ENCODE data around the gene KRTAP12-4. TPM values are rescaled to one million over a fixed set of nuclear protein-coding genes. Genes with fewer than 3 reads are reported as not detected.

The KRTAP12-4 gene
- total RNA-seq, 1 donor from 2014 or later = not detected

DNA sequence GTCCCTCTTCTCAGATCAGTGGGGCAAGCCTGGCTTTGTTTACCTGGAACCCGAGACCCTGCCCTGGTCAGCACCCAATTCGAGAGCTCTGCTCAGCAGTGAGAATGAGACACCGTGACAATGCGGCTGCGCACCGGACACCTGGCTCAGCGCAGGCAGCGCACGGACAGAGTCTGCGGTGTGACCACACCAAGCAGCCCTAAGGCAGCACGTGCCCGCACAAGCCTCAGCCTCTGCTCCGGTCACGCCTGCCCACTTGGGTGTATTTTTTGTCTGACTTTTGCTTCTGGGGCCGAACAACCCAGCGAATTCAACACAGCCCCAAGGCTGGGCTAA, 37.9 kb downstream of the KRTAP12-4 start:
- Histone ChIP-seq H3K27me3 (ENCODE audit: insufficient read depth, low read length) (no peaks in the 10 kb centered on the region), H3K4me3 (ENCODE audit: insufficient read depth, low read depth, low read length) (no peak overlapping the region), H3K27ac (ENCODE audit: low read depth, low read length) (no peak overlapping the region), H3K9me3 (ENCODE audit: insufficient read depth, low read depth, low read length) (peaks cover 9% of the 10 kb centered on the region), H3K9ac (ENCODE audit: low read length) (no peak overlapping the region), H2AFZ (ENCODE audit: low read depth, low read length) (no peak overlapping the region), H3K4me1 (ENCODE audit: insufficient read depth, low read length) (no peaks in the 10 kb centered on the region), H4K20me1 (ENCODE audit: insufficient read depth, low read length) (no peaks in the 10 kb centered on the region), H3K4me2 (ENCODE audit: low read length) (no peak overlapping the region), H3K36me3 (ENCODE audit: insufficient read depth, low read length) (no peaks in the 10 kb centered on the region), H3K79me2 (ENCODE audit: insufficient read depth, low read length) (no peaks in the 10 kb centered on the region)
- H3K9me3 Mint-ChIP-seq (ENCODE audit: unreplicated experiment) = peaks cover 27% of the 10 kb centered on the region
- no peaks in the 10 kb centered on the region for H3K4me1 Mint-ChIP-seq (ENCODE audit: low read depth, unreplicated experiment)
- H3K4me3 Mint-ChIP-seq (ENCODE audit: unreplicated experiment) = no peak overlapping the region
- no peak for DNase-seq (ENCODE audit: low read depth)
- H3K27me3 Mint-ChIP-seq (ENCODE audit: low read depth, unreplicated experiment) = peaks cover 19% of the 10 kb centered on the region
- FAIRE-seq = no peak
- no peak overlapping the region for H3K27ac Mint-ChIP-seq (ENCODE audit: unreplicated experiment)
- no peaks in the 10 kb centered on the region for H3K36me3 Mint-ChIP-seq (ENCODE audit: low read depth, unreplicated experiment)
- TF ChIP-seq, protein P1, sequence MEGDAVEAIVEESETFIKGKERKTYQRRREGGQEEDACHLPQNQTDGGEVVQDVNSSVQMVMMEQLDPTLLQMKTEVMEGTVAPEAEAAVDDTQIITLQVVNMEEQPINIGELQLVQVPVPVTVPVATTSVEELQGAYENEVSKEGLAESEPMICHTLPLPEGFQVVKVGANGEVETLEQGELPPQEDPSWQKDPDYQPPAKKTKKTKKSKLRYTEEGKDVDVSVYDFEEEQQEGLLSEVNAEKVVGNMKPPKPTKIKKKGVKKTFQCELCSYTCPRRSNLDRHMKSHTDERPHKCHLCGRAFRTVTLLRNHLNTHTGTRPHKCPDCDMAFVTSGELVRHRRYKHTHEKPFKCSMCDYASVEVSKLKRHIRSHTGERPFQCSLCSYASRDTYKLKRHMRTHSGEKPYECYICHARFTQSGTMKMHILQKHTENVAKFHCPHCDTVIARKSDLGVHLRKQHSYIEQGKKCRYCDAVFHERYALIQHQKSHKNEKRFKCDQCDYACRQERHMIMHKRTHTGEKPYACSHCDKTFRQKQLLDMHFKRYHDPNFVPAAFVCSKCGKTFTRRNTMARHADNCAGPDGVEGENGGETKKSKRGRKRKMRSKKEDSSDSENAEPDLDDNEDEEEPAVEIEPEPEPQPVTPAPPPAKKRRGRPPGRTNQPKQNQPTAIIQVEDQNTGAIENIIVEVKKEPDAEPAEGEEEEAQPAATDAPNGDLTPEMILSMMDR (IDR thresholded peaks at IDR 0.05; ENCODE audit: insufficient read depth, low read depth, low read length) = no peak
- no peak for TF ChIP-seq EZH2 (IDR thresholded peaks at IDR 0.05; ENCODE audit: insufficient read depth, low read length)

DNA sequence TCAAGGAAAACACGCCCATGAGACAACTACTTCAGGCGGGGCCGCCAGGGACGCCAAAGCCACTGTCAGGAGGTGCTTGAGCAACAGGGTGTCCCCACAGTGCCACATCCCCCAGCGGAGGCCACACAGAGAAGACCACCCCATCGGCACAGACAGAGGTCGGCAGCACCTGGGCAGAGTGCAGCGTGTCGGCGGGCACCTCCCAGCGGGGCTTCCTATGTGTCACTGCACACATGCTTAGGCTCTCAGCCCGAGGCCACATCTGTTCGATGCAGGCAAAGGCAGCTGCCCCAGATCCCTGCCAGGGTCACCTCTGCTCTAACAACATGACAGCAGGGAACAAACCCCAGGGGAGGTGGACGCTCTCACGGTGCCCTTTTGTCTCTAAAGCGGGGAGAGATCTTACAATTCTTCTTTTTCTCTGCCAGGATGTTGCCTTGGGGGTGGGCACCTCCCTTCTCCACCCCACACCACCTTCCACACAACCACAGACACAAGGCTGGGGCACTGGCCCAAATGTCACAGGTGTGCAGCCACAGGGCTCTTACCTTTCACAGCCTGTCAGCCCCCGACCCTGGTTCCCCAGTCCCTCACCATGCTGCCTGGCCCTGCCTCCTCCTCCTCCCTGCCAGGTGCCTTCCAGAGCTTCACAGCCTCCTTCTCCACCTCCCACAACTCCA, 38.4 kb downstream of the KRTAP12-4 start:
- peaks cover 19% of the 10 kb centered on the region for H3K27me3 Mint-ChIP-seq (ENCODE audit: low read depth, unreplicated experiment)
- TF ChIP-seq, protein P1 (IDR thresholded peaks at IDR 0.05; ENCODE audit: insufficient read depth, low read depth, low read length) = no peak
- no peak for TF ChIP-seq EZH2 (IDR thresholded peaks at IDR 0.05; ENCODE audit: insufficient read depth, low read length)
- H3K27ac Mint-ChIP-seq (ENCODE audit: unreplicated experiment) = no peak overlapping the region
- Histone ChIP-seq H3K27ac (ENCODE audit: low read depth, low read length) (no peak overlapping the region), H3K9ac (ENCODE audit: low read length) (no peak overlapping the region), H3K4me1 (ENCODE audit: insufficient read depth, low read length) (no peaks in the 10 kb centered on the region), H3K4me2 (ENCODE audit: low read length) (no peak overlapping the region), H3K36me3 (ENCODE audit: insufficient read depth, low read length) (no peaks in the 10 kb centered on the region), H3K4me3 (ENCODE audit: insufficient read depth, low read depth, low read length) (no peak overlapping the region), H3K9me3 (ENCODE audit: insufficient read depth, low read depth, low read length) (peaks cover 9% of the 10 kb centered on the region), H2AFZ (ENCODE audit: low read depth, low read length) (no peak overlapping the region), H3K27me3 (ENCODE audit: insufficient read depth, low read length) (no peaks in the 10 kb centered on the region), H4K20me1 (ENCODE audit: insufficient read depth, low read length) (no peaks in the 10 kb centered on the region), H3K79me2 (ENCODE audit: insufficient read depth, low read length) (no peaks in the 10 kb centered on the region)
- H3K36me3 Mint-ChIP-seq (ENCODE audit: low read depth, unreplicated experiment) = peaks cover under 1% of the 10 kb centered on the region
- no peak overlapping the region for H3K4me3 Mint-ChIP-seq (ENCODE audit: unreplicated experiment)
- no peak for DNase-seq (ENCODE audit: low read depth)
- H3K9me3 Mint-ChIP-seq (ENCODE audit: unreplicated experiment) = peaks cover 32% of the 10 kb centered on the region
- FAIRE-seq = no peak
- H3K4me1 Mint-ChIP-seq (ENCODE audit: low read depth, unreplicated experiment) = no peaks in the 10 kb centered on the region

DNA sequence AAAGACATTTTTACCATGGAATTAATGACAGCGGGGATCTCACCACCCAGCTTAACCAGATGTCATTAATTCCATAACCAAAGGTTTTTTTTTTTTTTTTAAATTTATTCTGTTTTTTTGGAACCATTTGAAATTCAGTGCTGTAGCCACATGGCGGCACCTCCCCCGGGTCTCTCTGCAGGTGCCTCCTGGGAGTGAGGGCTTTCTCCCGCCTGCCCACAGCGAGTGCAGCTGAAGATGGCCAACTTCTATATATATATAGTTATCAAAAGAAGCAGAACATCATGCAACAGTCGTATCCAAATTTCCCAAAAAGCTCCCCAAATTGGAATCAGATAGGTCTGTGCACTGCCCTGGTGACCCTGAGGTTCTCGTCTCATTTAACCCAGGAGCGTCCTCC, 39.0 kb downstream of the KRTAP12-4 start:
- Mint-ChIP-seq H3K4me1 (ENCODE audit: low read depth, unreplicated experiment) (no peaks in the 10 kb centered on the region), H3K27ac (ENCODE audit: unreplicated experiment) (no peak overlapping the region), H3K27me3 (ENCODE audit: low read depth, unreplicated experiment) (peaks cover 19% of the 10 kb centered on the region), H3K4me3 (ENCODE audit: unreplicated experiment) (no peak overlapping the region), H3K9me3 (ENCODE audit: unreplicated experiment) (peaks cover 35% of the 10 kb centered on the region), H3K36me3 (ENCODE audit: low read depth, unreplicated experiment) (peaks cover 2% of the 10 kb centered on the region)
- FAIRE-seq = no peak
- no peak for DNase-seq (ENCODE audit: low read depth)
- Histone ChIP-seq H3K27ac (ENCODE audit: low read depth, low read length) (no peak overlapping the region), H3K27me3 (ENCODE audit: insufficient read depth, low read length) (no peaks in the 10 kb centered on the region), H3K9ac (ENCODE audit: low read length) (no peak overlapping the region), H3K9me3 (ENCODE audit: insufficient read depth, low read depth, low read length) (peaks cover 9% of the 10 kb centered on the region), H3K4me1 (ENCODE audit: insufficient read depth, low read length) (no peaks in the 10 kb centered on the region), H3K4me3 (ENCODE audit: insufficient read depth, low read depth, low read length) (no peak overlapping the region), H4K20me1 (ENCODE audit: insufficient read depth, low read length) (no peaks in the 10 kb centered on the region), H2AFZ (ENCODE audit: low read depth, low read length) (no peak overlapping the region), H3K36me3 (ENCODE audit: insufficient read depth, low read length) (no peaks in the 10 kb centered on the region), H3K79me2 (ENCODE audit: insufficient read depth, low read length) (no peaks in the 10 kb centered on the region), H3K4me2 (ENCODE audit: low read length) (no peak overlapping the region)
- TF ChIP-seq EZH2 (IDR thresholded peaks at IDR 0.05; ENCODE audit: insufficient read depth, low read length) = no peak
- TF ChIP-seq, protein P1 (IDR thresholded peaks at IDR 0.05; ENCODE audit: insufficient read depth, low read depth, low read length) = no peak
